ENCODE measurements around the gene RFFL. TPM values are rescaled to one million over a fixed set of nuclear protein-coding genes. Genes with fewer than 3 reads are reported as not detected.
"Not testable (repeated sequence)": the region's sequence is repeated elsewhere in the genome, so short reads cannot be mapped to it uniquely, and the experiment has no call there.

The RFFL gene
- 14.6 and 16.3 TPM in 2 replicates for total RNA-seq (2014; rRNA removed; shearing (Covaris generic); ENCODE audit: low replicate concordance)

GRCh38 chr17:35063514-35064223 lies at the start of gene RFFL:
Gene RFFL (minus strand): TSS chr17:35063707. CDS start chr17:35026553, 37,154 bp downstream.
- Histone ChIP-seq H3K4me3 (ENCODE audit: low read length) (peak within 1 kb of the TSS; percentile 68), H3K9me3 (ENCODE audit: low read length) (no peaks in the 10 kb centered on the region), H2AFZ (ENCODE audit: low read length) (0 out of 2 replicates have a peak within 1 kb of the TSS, but pooled peaks have one; percentile 14), H4K20me1 (ENCODE audit: insufficient read depth, low read depth, low read length) (no peaks in the 10 kb centered on the region), H3K27ac (ENCODE audit: low read length) (peak within 1 kb of the TSS; percentile 98), H3K9me2 (replicated peaks; ENCODE audit: insufficient read depth, low read length) (no peaks in the 10 kb centered on the region), H3K36me3 (ENCODE audit: insufficient read depth, low read length) (no peaks in the 10 kb centered on the region; the same call in 1 of the 2 replicates), H3K79me2 (ENCODE audit: low read length) (peaks cover 11% of the 10 kb centered on the region), H3K4me2 (ENCODE audit: low read depth, low read length, poor library complexity, severe bottlenecking) (peak within 1 kb of the TSS; percentile 90), H3K27me3 (ENCODE audit: low read length) (no peaks in the 10 kb centered on the region), H3K9ac (ENCODE audit: low read length) (peak within 1 kb of the TSS; percentile 78), H3K4me1 (ENCODE audit: low read length) (peaks cover 57% of the 10 kb centered on the region)
- DNase-seq, result peak; percentile 85

- H3K4me1 ChIP-seq (ENCODE audit: low read length); H3K4me3 ChIP-seq (ENCODE audit: low read length); H4K20me1 ChIP-seq (ENCODE audit: insufficient read depth, low read depth, low read length); H3K27me3 ChIP-seq (ENCODE audit: low read length); H3K9me3 ChIP-seq (ENCODE audit: low read length); H3K9me2 ChIP-seq (replicated peaks; ENCODE audit: insufficient read depth, low read length); H3K4me2 ChIP-seq (ENCODE audit: low read depth, low read length, poor library complexity, severe bottlenecking); H3K36me3 ChIP-seq (ENCODE audit: insufficient read depth, low read length); H3K9ac ChIP-seq (ENCODE audit: low read length); DNase-seq; H3K27ac ChIP-seq (ENCODE audit: low read length); H2AFZ ChIP-seq (ENCODE audit: low read length): not testable (repeated sequence)
- H3K79me2 ChIP-seq (ENCODE audit: low read length), result peaks cover 15% of the 10 kb centered on the region
Observed at GRCh38 chr17:35110791-35111190, 47.3 kb upstream of the RFFL start.

GRCh38 chr17:35104844-35105450 lies 41.4 kb upstream of the RFFL start:
- Histone ChIP-seq H2AFZ (ENCODE audit: low read length) (no peak overlapping the region), H3K9ac (ENCODE audit: low read length) (no peak overlapping the region), H3K4me1 (ENCODE audit: low read length) (no peaks in the 10 kb centered on the region), H3K36me3 (ENCODE audit: insufficient read depth, low read length) (peaks cover 5% of the 10 kb centered on the region; the same call in 1 of the 2 replicates), H4K20me1 (ENCODE audit: insufficient read depth, low read depth, low read length) (no peaks in the 10 kb centered on the region), H3K4me3 (ENCODE audit: low read length) (no peak overlapping the region), H3K79me2 (ENCODE audit: low read length) (peaks cover 4% of the 10 kb centered on the region; the same call in 1 of the 2 replicates), H3K4me2 (ENCODE audit: low read depth, low read length, poor library complexity, severe bottlenecking) (no peak overlapping the region), H3K27me3 (ENCODE audit: low read length) (no peaks in the 10 kb centered on the region), H3K27ac (ENCODE audit: low read length) (no peak overlapping the region), H3K9me3 (ENCODE audit: low read length) (no peaks in the 10 kb centered on the region), H3K9me2 (replicated peaks; ENCODE audit: insufficient read depth, low read length) (no peaks in the 10 kb centered on the region)
- DNase-seq, result no peak

- Histone ChIP-seq H3K4me2 (ENCODE audit: low read depth, low read length, poor library complexity, severe bottlenecking) (no peak overlapping the region), H3K9me3 (ENCODE audit: low read length) (no peaks in the 10 kb centered on the region), H3K9me2 (replicated peaks; ENCODE audit: insufficient read depth, low read length) (no peaks in the 10 kb centered on the region), H3K27me3 (ENCODE audit: low read length) (no peaks in the 10 kb centered on the region), H4K20me1 (ENCODE audit: insufficient read depth, low read depth, low read length) (no peaks in the 10 kb centered on the region), H2AFZ (ENCODE audit: low read length) (no peak overlapping the region), H3K4me3 (ENCODE audit: low read length) (no peak overlapping the region), H3K36me3 (ENCODE audit: insufficient read depth, low read length) (peaks cover 10% of the 10 kb centered on the region), H3K4me1 (ENCODE audit: low read length) (no peaks in the 10 kb centered on the region), H3K79me2 (ENCODE audit: low read length) (no peaks in the 10 kb centered on the region), H3K27ac (ENCODE audit: low read length) (no peak overlapping the region), H3K9ac (ENCODE audit: low read length) (no peak overlapping the region)
- no peak for DNase-seq
Observed at GRCh38 chr17:35103271-35103670, 39.8 kb upstream of the RFFL start.

GRCh38 chr17:35101725-35102124 lies 38.2 kb upstream of the RFFL start:
- H3K27me3 ChIP-seq (ENCODE audit: low read length), result no peaks in the 10 kb centered on the region
- H3K79me2 ChIP-seq (ENCODE audit: low read length), result no peaks in the 10 kb centered on the region
- H3K4me2 ChIP-seq (ENCODE audit: low read depth, low read length, poor library complexity, severe bottlenecking), result no peak overlapping the region
- H3K9me3 ChIP-seq (ENCODE audit: low read length), result no peaks in the 10 kb centered on the region
- no peak for DNase-seq
- no peak overlapping the region for H3K4me3 ChIP-seq (ENCODE audit: low read length)
- H3K27ac ChIP-seq (ENCODE audit: low read length), result no peak overlapping the region
- H4K20me1 ChIP-seq (ENCODE audit: insufficient read depth, low read depth, low read length), result no peaks in the 10 kb centered on the region
- H3K9ac ChIP-seq (ENCODE audit: low read length), result no peak overlapping the region
- no peak overlapping the region for H2AFZ ChIP-seq (ENCODE audit: low read length)
- H3K4me1 ChIP-seq (ENCODE audit: low read length), result no peaks in the 10 kb centered on the region
- no peaks in the 10 kb centered on the region for H3K9me2 ChIP-seq (replicated peaks; ENCODE audit: insufficient read depth, low read length)
- H3K36me3 ChIP-seq (ENCODE audit: insufficient read depth, low read length), result peaks cover 10% of the 10 kb centered on the region

- H3K79me2 ChIP-seq (ENCODE audit: low read length), result no peaks in the 10 kb centered on the region
- H3K27me3 ChIP-seq (ENCODE audit: low read length), result no peaks in the 10 kb centered on the region
- H2AFZ ChIP-seq (ENCODE audit: low read length), result no peak overlapping the region
- H3K9me3 ChIP-seq (ENCODE audit: low read length), result no peaks in the 10 kb centered on the region
- no peaks in the 10 kb centered on the region for H3K9me2 ChIP-seq (replicated peaks; ENCODE audit: insufficient read depth, low read length)
- no peak overlapping the region for H3K27ac ChIP-seq (ENCODE audit: low read length)
- H4K20me1 ChIP-seq (ENCODE audit: insufficient read depth, low read depth, low read length), result no peaks in the 10 kb centered on the region
- DNase-seq, result no peak
- H3K4me3 ChIP-seq (ENCODE audit: low read length), result no peak overlapping the region
- no peak overlapping the region for H3K9ac ChIP-seq (ENCODE audit: low read length)
- H3K4me2 ChIP-seq (ENCODE audit: low read depth, low read length, poor library complexity, severe bottlenecking), result no peak overlapping the region
- H3K4me1 ChIP-seq (ENCODE audit: low read length), result no peaks in the 10 kb centered on the region
- H3K36me3 ChIP-seq (ENCODE audit: insufficient read depth, low read length), result peaks cover 6% of the 10 kb centered on the region
Observed at GRCh38 chr17:35101036-35101435, 37.5 kb upstream of the RFFL start.

- no peak for DNase-seq
- H3K4me1 ChIP-seq (ENCODE audit: low read length), result peaks cover 4% of the 10 kb centered on the region
- H2AFZ ChIP-seq (ENCODE audit: low read length), result no peak overlapping the region
- peaks cover 5% of the 10 kb centered on the region; the same call in 1 of the 2 replicates for H3K36me3 ChIP-seq (ENCODE audit: insufficient read depth, low read length)
- no peaks in the 10 kb centered on the region for H4K20me1 ChIP-seq (ENCODE audit: insufficient read depth, low read depth, low read length)
- no peaks in the 10 kb centered on the region for H3K9me2 ChIP-seq (replicated peaks; ENCODE audit: insufficient read depth, low read length)
- no peaks in the 10 kb centered on the region for H3K9me3 ChIP-seq (ENCODE audit: low read length)
- no peaks in the 10 kb centered on the region for H3K27me3 ChIP-seq (ENCODE audit: low read length)
- no peak overlapping the region for H3K4me3 ChIP-seq (ENCODE audit: low read length)
- H3K9ac ChIP-seq (ENCODE audit: low read length), result no peak overlapping the region
- H3K79me2 ChIP-seq (ENCODE audit: low read length), result no peaks in the 10 kb centered on the region
- H3K4me2 ChIP-seq (ENCODE audit: low read depth, low read length, poor library complexity, severe bottlenecking), result no peak overlapping the region
- H3K27ac ChIP-seq (ENCODE audit: low read length), result no peak overlapping the region
Observed at GRCh38 chr17:35099908-35100307, 36.4 kb upstream of the RFFL start.

GRCh38 chr17:35097776-35098175 lies 34.3 kb upstream of the RFFL start:
- Histone ChIP-seq H3K27me3 (ENCODE audit: low read length) (no peaks in the 10 kb centered on the region), H3K79me2 (ENCODE audit: low read length) (no peaks in the 10 kb centered on the region), H3K4me1 (ENCODE audit: low read length) (peaks cover 4% of the 10 kb centered on the region), H3K4me2 (ENCODE audit: low read depth, low read length, poor library complexity, severe bottlenecking) (no peak overlapping the region), H3K4me3 (ENCODE audit: low read length) (no peak overlapping the region), H3K9ac (ENCODE audit: low read length) (no peak overlapping the region), H4K20me1 (ENCODE audit: insufficient read depth, low read depth, low read length) (no peaks in the 10 kb centered on the region), H3K36me3 (ENCODE audit: insufficient read depth, low read length) (peaks cover 5% of the 10 kb centered on the region; the same call in 1 of the 2 replicates), H2AFZ (ENCODE audit: low read length) (no peak overlapping the region), H3K9me3 (ENCODE audit: low read length) (no peaks in the 10 kb centered on the region), H3K27ac (ENCODE audit: low read length) (no peak overlapping the region), H3K9me2 (replicated peaks; ENCODE audit: insufficient read depth, low read length) (no peaks in the 10 kb centered on the region)
- no peak for DNase-seq

Data from Karpas-422 (cell line).